ENCODE measurements around the gene ZNF44. TPM values are rescaled to one million over a fixed set of nuclear protein-coding genes. Genes with fewer than 3 reads are reported as not detected.
A peak's percentile ranks its signal among the peaks of the same experiment; 100 is the strongest.

ZNF44 gene
- total RNA-seq, 1 experiment from 2014 or later = 8.0 TPM

DNA sequence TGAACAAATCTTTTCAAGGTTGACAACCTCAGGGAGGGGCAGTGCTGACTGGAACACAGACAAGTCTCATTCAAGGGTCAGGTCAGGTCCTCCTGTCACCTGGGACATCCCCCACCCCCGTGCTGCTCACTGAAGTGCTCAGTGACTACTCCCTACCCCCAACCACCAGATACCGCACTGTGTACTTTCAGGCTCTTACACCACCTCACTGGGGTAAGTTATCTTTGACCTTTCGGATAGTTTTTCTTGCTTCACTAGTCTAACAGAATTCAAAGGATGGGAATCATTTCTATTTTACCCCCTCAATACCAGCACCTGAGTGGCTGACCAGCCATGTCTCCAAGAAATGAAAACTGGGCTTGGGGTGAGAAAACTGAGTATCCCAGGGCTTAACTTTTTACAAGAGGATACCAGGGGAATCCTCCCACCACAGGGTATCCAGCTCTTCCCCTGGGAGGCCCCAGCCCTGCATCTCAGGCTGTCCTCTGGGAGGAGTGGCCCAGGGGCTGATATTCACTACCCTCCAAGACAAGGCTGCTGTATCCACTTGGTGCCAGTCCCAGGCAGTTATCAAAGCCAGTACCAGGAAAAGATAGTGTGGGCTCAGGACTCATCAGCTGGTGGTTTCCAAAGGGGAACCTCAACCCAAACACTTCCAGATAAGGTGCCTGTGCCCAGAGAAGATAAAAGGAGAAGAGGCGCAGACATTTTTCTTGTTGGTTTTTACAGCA lies 36.7 kb upstream of the ZNF44 start:
- Histone ChIP-seq H3K4me1 (peaks cover 14% of the 10 kb centered on the region), H3K27me3 (replicated peaks; ENCODE audit: control insufficient read depth, insufficient read depth, low read length) (no peaks in the 10 kb centered on the region), H3K9me3 (no peaks in the 10 kb centered on the region), H3K36me3 (ENCODE audit: control insufficient read depth, insufficient read depth, low read length) (no peaks in the 10 kb centered on the region), H3K4me3 (ENCODE audit: low read depth, low read length) (no peak overlapping the region)
- POLR2A ChIA-PET = interaction anchor here (2.5 kb wide), 1 partner anchor 34 kb away, joined by 18 read pairs; the partner anchor contains the start of gene ZNF442
- DNase-seq = peak; percentile 54 to 57
- peak overlapping the region; percentile 59 for H3K27ac Mint-ChIP-seq (ENCODE audit: unreplicated experiment)
- no TSS peak for BruUV-seq (replicated peaks)
- H3K9me3 Mint-ChIP-seq (ENCODE audit: unreplicated experiment) = peaks cover 2% of the 10 kb centered on the region
- peak overlapping the region; percentile 92 for H3K4me3 Mint-ChIP-seq (ENCODE audit: unreplicated experiment)
- no peaks in the 10 kb centered on the region for H3K27me3 Mint-ChIP-seq (ENCODE audit: insufficient read depth, unreplicated experiment)
- H3K36me3 Mint-ChIP-seq (ENCODE audit: insufficient read depth, unreplicated experiment) = peaks cover 9% of the 10 kb centered on the region
- peaks cover 9% of the 10 kb centered on the region for H3K4me1 Mint-ChIP-seq (ENCODE audit: low read depth, unreplicated experiment)
- CTCF ChIA-PET = no interaction called here
- TF ChIP-seq, protein P1, sequence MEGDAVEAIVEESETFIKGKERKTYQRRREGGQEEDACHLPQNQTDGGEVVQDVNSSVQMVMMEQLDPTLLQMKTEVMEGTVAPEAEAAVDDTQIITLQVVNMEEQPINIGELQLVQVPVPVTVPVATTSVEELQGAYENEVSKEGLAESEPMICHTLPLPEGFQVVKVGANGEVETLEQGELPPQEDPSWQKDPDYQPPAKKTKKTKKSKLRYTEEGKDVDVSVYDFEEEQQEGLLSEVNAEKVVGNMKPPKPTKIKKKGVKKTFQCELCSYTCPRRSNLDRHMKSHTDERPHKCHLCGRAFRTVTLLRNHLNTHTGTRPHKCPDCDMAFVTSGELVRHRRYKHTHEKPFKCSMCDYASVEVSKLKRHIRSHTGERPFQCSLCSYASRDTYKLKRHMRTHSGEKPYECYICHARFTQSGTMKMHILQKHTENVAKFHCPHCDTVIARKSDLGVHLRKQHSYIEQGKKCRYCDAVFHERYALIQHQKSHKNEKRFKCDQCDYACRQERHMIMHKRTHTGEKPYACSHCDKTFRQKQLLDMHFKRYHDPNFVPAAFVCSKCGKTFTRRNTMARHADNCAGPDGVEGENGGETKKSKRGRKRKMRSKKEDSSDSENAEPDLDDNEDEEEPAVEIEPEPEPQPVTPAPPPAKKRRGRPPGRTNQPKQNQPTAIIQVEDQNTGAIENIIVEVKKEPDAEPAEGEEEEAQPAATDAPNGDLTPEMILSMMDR (IDR thresholded peaks at IDR 0.05; ENCODE audit: insufficient read depth in 1 of 2, low read depth in 1 of 2, low read length in 1 of 2, severe bottlenecking in 1 of 2, unreplicated experiment in 1 of 2) = no peak
- intact Hi-C loops (cut with micrococcal nuclease; ENCODE audit: unreplicated experiment) = no loop called here

DNA sequence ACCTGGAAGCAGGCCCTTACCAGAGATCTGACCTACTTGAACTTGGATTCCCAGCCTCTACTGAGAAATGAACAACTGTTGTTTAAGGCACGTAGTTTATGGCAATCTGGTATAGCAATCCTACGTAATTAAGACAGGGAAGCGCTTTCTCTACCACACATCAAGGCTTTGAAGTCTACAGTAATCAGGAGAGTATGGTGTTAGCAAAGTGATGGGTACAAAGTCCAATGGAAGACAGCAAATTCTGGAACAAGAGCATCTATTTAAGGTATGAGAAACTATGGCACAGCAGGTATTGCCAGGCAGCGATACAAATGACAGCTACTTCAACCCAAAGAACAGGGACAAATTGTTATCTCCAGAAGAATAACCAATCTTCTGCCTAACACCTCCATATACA lies 35.7 kb upstream of the ZNF44 start:
- Histone ChIP-seq H3K27me3 (replicated peaks; ENCODE audit: control insufficient read depth, insufficient read depth, low read length) (no peaks in the 10 kb centered on the region), H3K9me3 (no peaks in the 10 kb centered on the region), H3K4me1 (peaks cover 14% of the 10 kb centered on the region), H3K36me3 (ENCODE audit: control insufficient read depth, insufficient read depth, low read length) (no peaks in the 10 kb centered on the region), H3K4me3 (ENCODE audit: low read depth, low read length) (no peak overlapping the region)
- CTCF ChIA-PET = no interaction called here
- Mint-ChIP-seq H3K9me3 (ENCODE audit: unreplicated experiment) (no peaks in the 10 kb centered on the region), H3K4me1 (ENCODE audit: low read depth, unreplicated experiment) (peaks cover 15% of the 10 kb centered on the region), H3K27ac (ENCODE audit: unreplicated experiment) (no peak overlapping the region), H3K4me3 (ENCODE audit: unreplicated experiment) (peak overlapping the region; percentile 92), H3K27me3 (ENCODE audit: insufficient read depth, unreplicated experiment) (no peaks in the 10 kb centered on the region), H3K36me3 (ENCODE audit: insufficient read depth, unreplicated experiment) (peaks cover 9% of the 10 kb centered on the region)
- no peak for DNase-seq
- TF ChIP-seq, protein P1 (IDR thresholded peaks at IDR 0.05; ENCODE audit: insufficient read depth in 1 of 2, low read depth in 1 of 2, low read length in 1 of 2, severe bottlenecking in 1 of 2, unreplicated experiment in 1 of 2) = no peak
- intact Hi-C loops (cut with micrococcal nuclease; ENCODE audit: unreplicated experiment) = no loop called here
- POLR2A ChIA-PET = no interaction called here
- BruUV-seq (replicated peaks) = no TSS peak

DNA sequence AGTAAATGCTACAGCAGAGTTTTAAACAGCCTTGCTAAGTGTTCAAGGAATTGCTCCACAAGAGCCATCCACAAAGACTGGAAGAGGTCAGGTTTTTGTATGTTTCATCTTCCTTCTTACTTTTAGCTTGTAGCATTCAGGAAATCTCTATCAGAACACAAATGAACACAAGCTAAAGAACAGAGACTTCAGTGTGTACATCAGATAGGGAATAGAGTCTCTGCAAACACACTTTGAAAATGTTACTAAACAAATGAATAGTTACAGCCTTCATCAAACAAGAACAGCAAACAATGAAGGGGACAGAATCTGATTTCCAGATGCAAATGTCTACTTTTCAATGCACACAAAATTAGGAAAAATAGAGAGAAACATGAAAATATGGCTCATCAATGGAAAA lies 31.0 kb upstream of the ZNF44 start:
- H3K27ac Mint-ChIP-seq (ENCODE audit: unreplicated experiment) = no peak overlapping the region
- ChIA-PET POLR2A (no interaction called here), CTCF (no interaction called here)
- no peak overlapping the region for H3K4me3 Mint-ChIP-seq (ENCODE audit: unreplicated experiment)
- H3K36me3 Mint-ChIP-seq (ENCODE audit: insufficient read depth, unreplicated experiment) = peaks cover 11% of the 10 kb centered on the region
- intact Hi-C loops (cut with micrococcal nuclease; ENCODE audit: unreplicated experiment) = no loop called here
- H3K4me1 Mint-ChIP-seq (ENCODE audit: low read depth, unreplicated experiment) = peaks cover 5% of the 10 kb centered on the region
- DNase-seq = no peak
- no peaks in the 10 kb centered on the region for H3K27me3 Mint-ChIP-seq (ENCODE audit: insufficient read depth, unreplicated experiment)
- Histone ChIP-seq H3K9me3 (peaks cover 9% of the 10 kb centered on the region; the same call in 1 of the 2 replicates), H3K27me3 (replicated peaks; ENCODE audit: control insufficient read depth, insufficient read depth, low read length) (no peaks in the 10 kb centered on the region), H3K4me1 (peaks cover 8% of the 10 kb centered on the region), H3K36me3 (ENCODE audit: control insufficient read depth, insufficient read depth, low read length) (peaks cover 3% of the 10 kb centered on the region), H3K4me3 (ENCODE audit: low read depth, low read length) (no peak overlapping the region)
- TF ChIP-seq, protein P1 (IDR thresholded peaks at IDR 0.05; ENCODE audit: insufficient read depth in 1 of 2, low read depth in 1 of 2, low read length in 1 of 2, severe bottlenecking in 1 of 2, unreplicated experiment in 1 of 2) = no peak
- no peaks in the 10 kb centered on the region for H3K9me3 Mint-ChIP-seq (ENCODE audit: unreplicated experiment)
- BruUV-seq (replicated peaks) = no TSS peak
